Measurements from ENCODE around the gene EHD4. TPM values are rescaled to one million over a fixed set of nuclear protein-coding genes. Genes with fewer than 3 reads are reported as not detected.

Gene EHD4
- polyA plus RNA-seq, 3 donors = 12.8 to 16.0 (median 14.2) TPM

DNA sequence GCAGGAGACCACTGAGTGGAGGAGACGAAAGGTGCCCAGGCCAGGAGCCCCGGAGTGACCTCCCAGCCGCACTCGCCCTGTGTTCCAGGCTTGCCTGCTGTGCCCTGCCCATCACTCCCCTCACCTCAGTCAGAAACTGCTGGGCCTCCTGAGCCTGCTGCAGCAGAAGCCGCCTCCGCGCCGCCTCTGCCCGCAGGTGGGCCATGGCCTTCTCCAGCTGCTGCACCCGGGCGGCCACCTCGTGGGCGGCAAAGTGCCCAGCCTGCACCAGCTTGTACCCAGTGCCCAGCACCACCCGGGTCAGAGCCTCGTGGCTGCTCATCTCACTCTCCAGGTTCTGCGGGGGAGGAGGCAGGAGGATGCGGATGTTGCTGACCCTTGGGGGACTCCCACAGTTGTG is 116.1 kb downstream of the EHD4 start:
- H3K27ac Mint-ChIP-seq = no peak overlapping the region
- intact Hi-C loops (cut with micrococcal nuclease) = no loop called here
- H2AFZ ChIP-seq (ENCODE audit: insufficient read depth, low read depth, low read length, poor library complexity, severe bottlenecking) = no peak overlapping the region
- DNase-seq = no peak
- H3K9ac ChIP-seq (ENCODE audit: insufficient read depth, low read length, poor library complexity, severe bottlenecking) = no peak overlapping the region
- no peaks in the 10 kb centered on the region for H3K36me3 Mint-ChIP-seq
- peaks cover 0 to 5% (median 3%) of the 10 kb centered on the region in 3 donors for H3K27me3 Mint-ChIP-seq (ENCODE audit: low read depth in 3 of 3)
- H3K4me2 ChIP-seq (replicated peaks; ENCODE audit: extremely low read depth, low read length, poor library complexity, severe bottlenecking) = no peak overlapping the region
- no peaks in the 10 kb centered on the region for H4K20me1 ChIP-seq (ENCODE audit: insufficient read depth, low read length)
- TF ChIP-seq, protein P1, sequence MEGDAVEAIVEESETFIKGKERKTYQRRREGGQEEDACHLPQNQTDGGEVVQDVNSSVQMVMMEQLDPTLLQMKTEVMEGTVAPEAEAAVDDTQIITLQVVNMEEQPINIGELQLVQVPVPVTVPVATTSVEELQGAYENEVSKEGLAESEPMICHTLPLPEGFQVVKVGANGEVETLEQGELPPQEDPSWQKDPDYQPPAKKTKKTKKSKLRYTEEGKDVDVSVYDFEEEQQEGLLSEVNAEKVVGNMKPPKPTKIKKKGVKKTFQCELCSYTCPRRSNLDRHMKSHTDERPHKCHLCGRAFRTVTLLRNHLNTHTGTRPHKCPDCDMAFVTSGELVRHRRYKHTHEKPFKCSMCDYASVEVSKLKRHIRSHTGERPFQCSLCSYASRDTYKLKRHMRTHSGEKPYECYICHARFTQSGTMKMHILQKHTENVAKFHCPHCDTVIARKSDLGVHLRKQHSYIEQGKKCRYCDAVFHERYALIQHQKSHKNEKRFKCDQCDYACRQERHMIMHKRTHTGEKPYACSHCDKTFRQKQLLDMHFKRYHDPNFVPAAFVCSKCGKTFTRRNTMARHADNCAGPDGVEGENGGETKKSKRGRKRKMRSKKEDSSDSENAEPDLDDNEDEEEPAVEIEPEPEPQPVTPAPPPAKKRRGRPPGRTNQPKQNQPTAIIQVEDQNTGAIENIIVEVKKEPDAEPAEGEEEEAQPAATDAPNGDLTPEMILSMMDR (IDR thresholded peaks at IDR 0.05) = no peak
- peaks cover 3 to 9% of the 10 kb centered on the region in 2 donors for H3K4me1 ChIP-seq (ENCODE audit: control insufficient read depth in 1 of 2, insufficient read depth in 2 of 2, low read length in 2 of 2)
- no peaks in the 10 kb centered on the region for H3K27me3 ChIP-seq (ENCODE audit: control insufficient read depth in 2 of 2, insufficient read depth in 2 of 2, low read length in 2 of 2)
- no peaks in the 10 kb centered on the region for H3K36me3 ChIP-seq (replicated peaks in 1 of 2; ENCODE audit: control insufficient read depth in 1 of 2, insufficient read depth in 2 of 2, low read length in 2 of 2)
- H3K4me3 Mint-ChIP-seq = no peak overlapping the region
- H3K4me1 Mint-ChIP-seq = peaks cover 12% of the 10 kb centered on the region
- no peak overlapping the region for H3K4me3 ChIP-seq (replicated peaks in 1 of 3; ENCODE audit: low read depth in 2 of 3, low read length in 3 of 3)
- no peak overlapping the region for H3K27ac ChIP-seq (ENCODE audit: low read depth in 1 of 2, low read length in 2 of 2)
- H3K9me3 ChIP-seq (replicated peaks in 1 of 2; ENCODE audit: control insufficient read depth in 1 of 2, insufficient read depth in 1 of 2, low read length in 2 of 2) = no peaks in the 10 kb centered on the region
- WGBS (ENCODE audit: insufficient coverage) = 94% methylated on average over 16 of the region's 17 CpGs
- no peaks in the 10 kb centered on the region for H3K79me2 ChIP-seq (ENCODE audit: insufficient read depth, low read length)
- no peaks in the 10 kb centered on the region for H3K9me3 Mint-ChIP-seq

DNA sequence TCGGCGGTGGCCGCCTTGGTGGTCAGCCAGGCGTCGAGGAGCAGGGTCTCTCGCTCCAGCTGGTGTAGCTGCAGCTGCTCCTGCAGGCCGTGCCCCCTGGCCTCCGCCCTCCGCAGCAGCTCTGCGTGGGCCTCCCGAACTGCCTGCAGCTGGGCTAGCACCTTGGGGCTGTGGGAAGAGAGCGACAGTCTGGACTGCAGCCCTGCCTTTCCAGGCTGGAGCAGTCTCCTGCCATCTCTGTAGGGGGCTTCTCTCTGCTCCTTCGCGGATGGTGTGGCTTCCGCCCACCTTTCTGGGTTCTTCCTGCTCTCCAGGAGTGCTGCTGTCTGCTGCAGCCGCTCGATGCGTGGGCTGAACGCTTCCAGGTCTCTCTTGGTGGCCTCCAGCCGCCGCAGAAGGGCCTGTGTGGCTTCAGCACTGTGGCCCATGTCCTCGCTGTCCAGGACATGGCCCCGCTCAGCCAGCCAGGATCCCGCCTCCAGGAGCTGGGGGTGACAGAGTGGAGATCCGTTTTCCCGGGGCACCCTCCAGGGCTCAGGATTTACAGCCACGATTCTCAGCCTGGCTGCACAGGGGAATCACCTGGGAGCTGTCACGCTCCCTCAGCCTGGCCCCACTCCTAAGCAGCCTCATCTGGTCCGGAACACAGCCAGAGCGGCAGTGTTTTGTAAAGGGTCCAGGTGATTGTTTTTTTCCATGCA is 116.9 kb downstream of the EHD4 start:
- Mint-ChIP-seq H3K4me1 (peaks cover 9% of the 10 kb centered on the region), H3K36me3 (no peaks in the 10 kb centered on the region), H3K4me3 (no peak overlapping the region), H3K27ac (no peak overlapping the region), H3K27me3 (ENCODE audit: low read depth in 3 of 3) (peaks cover 0 to 10% (median 7%) of the 10 kb centered on the region in 3 donors), H3K9me3 (no peaks in the 10 kb centered on the region)
- Histone ChIP-seq H4K20me1 (ENCODE audit: insufficient read depth, low read length) (no peaks in the 10 kb centered on the region), H3K27ac (ENCODE audit: low read depth in 1 of 2, low read length in 2 of 2) (no peak overlapping the region), H3K9me3 (replicated peaks in 1 of 2; ENCODE audit: control insufficient read depth in 1 of 2, insufficient read depth in 1 of 2, low read length in 2 of 2) (no peaks in the 10 kb centered on the region), H3K4me1 (ENCODE audit: control insufficient read depth in 1 of 2, insufficient read depth in 2 of 2, low read length in 2 of 2) (peaks cover 3 to 8% of the 10 kb centered on the region in 2 donors), H3K36me3 (replicated peaks in 1 of 2; ENCODE audit: control insufficient read depth in 1 of 2, insufficient read depth in 2 of 2, low read length in 2 of 2) (no peaks in the 10 kb centered on the region), H2AFZ (ENCODE audit: insufficient read depth, low read depth, low read length, poor library complexity, severe bottlenecking) (no peak overlapping the region), H3K4me2 (replicated peaks; ENCODE audit: extremely low read depth, low read length, poor library complexity, severe bottlenecking) (no peak overlapping the region), H3K4me3 (replicated peaks in 1 of 3; ENCODE audit: low read depth in 2 of 3, low read length in 3 of 3) (no peak overlapping the region), H3K27me3 (ENCODE audit: control insufficient read depth in 2 of 2, insufficient read depth in 2 of 2, low read length in 2 of 2) (no peaks in the 10 kb centered on the region), H3K9ac (ENCODE audit: insufficient read depth, low read length, poor library complexity, severe bottlenecking) (no peak overlapping the region), H3K79me2 (ENCODE audit: insufficient read depth, low read length) (no peaks in the 10 kb centered on the region)
- no peak for DNase-seq
- 89% methylated on average over 28 of the region's 30 CpGs for WGBS (ENCODE audit: insufficient coverage)
- intact Hi-C loops (cut with micrococcal nuclease) = no loop called here
- TF ChIP-seq, protein P1 (IDR thresholded peaks at IDR 0.05) = no peak

All from CD14-positive monocyte (primary cell).